GM04504 (cell line): ENCODE results near the gene LCE1B.

ENCODE experiments used
- DNase-seq: peaks from one replicate; pipeline ENCODE4 v3.0.0-alpha.2; 2012; ENCODE audit warnings: low read depth

The LCE1B gene

GRCh38 chr1:152811671-152812070 lies at the start of gene LCE1B:
LCE1B (plus strand) TSS chr1:152811971; CDS start chr1:152812447, 476 bp downstream.
- no peak for DNase-seq

GRCh38 chr1:152768847-152769533 lies 42.8 kb upstream of the LCE1B start:
- DNase-seq: no peak

GRCh38 chr1:152770411-152770810 lies 41.4 kb upstream of the LCE1B start:
- DNase-seq: no peak

- no peak for DNase-seq
Measured at GRCh38 chr1:152774875-152775274, 36.9 kb upstream of the LCE1B start, which contains the start of gene LCE1F. LCE1F (plus strand) TSS chr1:152775140; CDS start chr1:152776372, 1,232 bp downstream.

GRCh38 chr1:152776361-152776760 lies 35.4 kb upstream of the LCE1B start:
- no peak for DNase-seq

GRCh38 chr1:152777510-152778137 lies 34.1 kb upstream of the LCE1B start:
- DNase-seq: no peak

- no peak for DNase-seq
Measured at GRCh38 chr1:152783095-152783494, 28.7 kb upstream of the LCE1B start.

GRCh38 chr1:152786077-152786476 lies 25.7 kb upstream of the LCE1B start, which contains the start of gene LCE1E:
LCE1E (plus strand) TSS chr1:152786257; CDS start chr1:152787300, 1,043 bp downstream.
- no peak for DNase-seq

- no peak for DNase-seq
Measured at GRCh38 chr1:152795686-152796085, 16.1 kb upstream of the LCE1B start.

GRCh38 chr1:152796421-152796820 lies 15.3 kb upstream of the LCE1B start, which contains the start of gene LCE1D:
LCE1D (plus strand) TSS chr1:152796721; CDS start chr1:152797795, 1,074 bp downstream.
- DNase-seq: no peak

GRCh38 chr1:152801333-152801732 lies 10.4 kb upstream of the LCE1B start:
- no peak for DNase-seq

- DNase-seq: no peak
Measured at GRCh38 chr1:152806576-152806975, 5.2 kb upstream of the LCE1B start, which contains the start of gene LCE1C. LCE1C (minus strand) TSS chr1:152806651; CDS start chr1:152805478, 1,173 bp downstream.

- no peak for DNase-seq
Measured at GRCh38 chr1:152811050-152811449, 721 bp upstream of the LCE1B start.

- DNase-seq: no peak
Measured at GRCh38 chr1:152817309-152817708, 5.5 kb downstream of the LCE1B start.

- no peak for DNase-seq
Measured at GRCh38 chr1:152823294-152823693, 11.5 kb downstream of the LCE1B start.

- no peak for DNase-seq
Measured at GRCh38 chr1:152824964-152825363, 13.2 kb downstream of the LCE1B start.

GRCh38 chr1:152827173-152827572 lies 15.4 kb downstream of the LCE1B start, which contains the start of gene LCE1A:
LCE1A (plus strand) TSS chr1:152827473; CDS start chr1:152827473, 0 bp downstream.
- no peak for DNase-seq

GRCh38 chr1:152836870-152837269 lies 25.1 kb downstream of the LCE1B start:
- DNase-seq: no peak

GRCh38 chr1:152842556-152842955 lies 30.8 kb downstream of the LCE1B start, which contains the start of gene LCE6A:
LCE6A (plus strand) TSS chr1:152842856; CDS start chr1:152843521, 665 bp downstream.
- no peak for DNase-seq

GRCh38 chr1:152855661-152856060 lies 43.9 kb downstream of the LCE1B start:
- no peak for DNase-seq

GRCh38 chr1:152858062-152858461 lies 46.3 kb downstream of the LCE1B start:
- no peak for DNase-seq

GRCh38 chr1:152859696-152860095 lies 47.9 kb downstream of the LCE1B start, which contains the start of gene LCE7A:
LCE7A (plus strand) TSS chr1:152859996; CDS start chr1:152860698, 702 bp downstream.
- DNase-seq: no peak

- no peak for DNase-seq
Measured at GRCh38 chr1:152860129-152860528, 48.4 kb downstream of the LCE1B start.
